Mucosa of descending colon (tissue), 3 donors: ENCODE data around the gene ETS1. TPM values are rescaled to one million over a fixed set of nuclear protein-coding genes. Genes with fewer than 3 reads are reported as not detected.
A peak's percentile ranks its signal among the peaks of the same experiment; 100 is the strongest.

ENCODE experiments used
- ATAC-seq: fragments of 200-7000 bp; cut with Tn5 transposase; one replicate; pipeline ENCODE4 v1.9.1; 2020; ENCODE audit warnings: mild to moderate bottlenecking, moderate library complexity
- DNase-seq, 3 donors: peaks; one replicate each; pipeline ENCODE4 v3.0.0-alpha.2; 2020
- H3K36me3 ChIP-seq: fragments of 200-600 bp; one replicate; pipeline ENCODE4 v1.8.0; 2021; ENCODE audit warnings: low read depth, mild to moderate bottlenecking
- H3K4me1 ChIP-seq: fragments of 200-600 bp; one replicate; pipeline ENCODE4 v1.8.0; 2021; ENCODE audit warnings: low read depth, mild to moderate bottlenecking
- H3K4me3 ChIP-seq: fragments of 200-600 bp; one replicate; pipeline ENCODE4 v1.8.0; 2021; ENCODE audit warnings: mild to moderate bottlenecking
- H3K9me3 ChIP-seq: fragments of 200-600 bp; one replicate; pipeline ENCODE4 v1.8.0; 2021; ENCODE audit warnings: mild to moderate bottlenecking
- CTCF ChIP-seq: fragments of 200-600 bp; IDR thresholded peaks from one replicate; pipeline ENCODE4 v1.8.0; 2022; ENCODE audit warnings: antibody characterized with exemption, mild to moderate bottlenecking
- intact Hi-C, 2 donors: fragments of 100-400 bp; cut with DNase I in 1 of 2; cut with micrococcal nuclease in 1 of 2; formaldehyde crosslinking; loops; one replicate each; pipeline versions ENCODE4 v1.11.0 to v1.11.1; 2022; cut with DNase I, micrococcal nuclease
- total RNA-seq, 3 donors: library from RNA; stranded (reverse); fragmentation: NEBNext Ultra II Directional in 2 of 3; extraction: Animal tissue kit (Norgen Biotek cat#: 25700) in 2 of 3; gene quantifications; one replicate each; pipeline versions ENCODE4 v1.2.1 to v1.2.4, GENCODE V29; 2021 to 2023
- donor health status: DM: no; HTN: no; CAD: no; lungs with moderate emphysema.
- donor health status: DM: no; HTN: no; CAD: no.
- donor health status: DM: no; HTN: yes; CAD: no.

The ETS1 gene
- total RNA-seq, 3 donors from 2014 or later = 36.5 to 41.2 (median 38.6) TPM

GRCh38 chr11:128540469-128540868 lies 46.9 kb downstream of the ETS1 start:
- H3K4me3 ChIP-seq = no peak overlapping the region
- DNase-seq (no peak), ATAC-seq (no peak)
- intact Hi-C loops = no loop called here
- H3K9me3 ChIP-seq = no peaks in the 10 kb centered on the region
- no peaks in the 10 kb centered on the region for H3K36me3 ChIP-seq
- TF ChIP-seq CTCF = no peak
- H3K4me1 ChIP-seq = peaks cover 11% of the 10 kb centered on the region

- Histone ChIP-seq H3K9me3 (no peaks in the 10 kb centered on the region), H3K36me3 (no peaks in the 10 kb centered on the region), H3K4me1 (peaks cover 5% of the 10 kb centered on the region), H3K4me3 (no peak overlapping the region)
- intact Hi-C loops = no loop called here
- no peak for ATAC-seq
- no peak for TF ChIP-seq CTCF
- DNase-seq = no peak
Observed at GRCh38 chr11:128536506-128536905, 50.9 kb downstream of the ETS1 start.

- ATAC-seq (peak; percentile 94), DNase-seq (peak in 1 of 3 donors; percentile 76)
- H3K9me3 ChIP-seq = no peaks in the 10 kb centered on the region
- no peak for TF ChIP-seq CTCF
- intact Hi-C loops = no loop called here
- H3K36me3 ChIP-seq = no peaks in the 10 kb centered on the region
- peaks cover 5% of the 10 kb centered on the region for H3K4me1 ChIP-seq
- no peak overlapping the region for H3K4me3 ChIP-seq
Observed at GRCh38 chr11:128535468-128536457, 51.6 kb downstream of the ETS1 start.

- Histone ChIP-seq H3K36me3 (no peaks in the 10 kb centered on the region), H3K4me3 (no peak overlapping the region), H3K4me1 (peaks cover 5% of the 10 kb centered on the region), H3K9me3 (no peaks in the 10 kb centered on the region)
- intact Hi-C loops = no loop called here
- DNase-seq (no peak), ATAC-seq (no peak)
- no peak for TF ChIP-seq CTCF
Observed at GRCh38 chr11:128533472-128533871, 53.9 kb downstream of the ETS1 start.

GRCh38 chr11:128532572-128533091 lies 54.7 kb downstream of the ETS1 start:
- Histone ChIP-seq H3K4me3 (no peak overlapping the region), H3K36me3 (no peaks in the 10 kb centered on the region), H3K4me1 (peaks cover 5% of the 10 kb centered on the region), H3K9me3 (no peaks in the 10 kb centered on the region)
- intact Hi-C loops = no loop called here
- ATAC-seq (no peak), DNase-seq (no peak)
- TF ChIP-seq CTCF = no peak
